H9 (cell line): ENCODE results near the gene GLYATL3. TPM values are rescaled to one million over a fixed set of nuclear protein-coding genes. Genes with fewer than 3 reads are reported as not detected.

Source experiments
- DNase-seq: peaks from one replicate; pipeline ENCODE4 v3.0.0-alpha.2; 2017
- H2AFZ ChIP-seq: one replicate; pipeline ENCODE4 v1.6.1; 2013; ENCODE audit warnings: mild to moderate bottlenecking, low read length, control low read depth, moderate library complexity
- H2AK5ac ChIP-seq: 2 replicates; pipeline ENCODE4 v1.6.1; 2013; ENCODE audit warnings: low read length, control low read depth, mixed read lengths; ENCODE audit not compliant: insufficient read length
- H2BK120ac ChIP-seq: one replicate; pipeline ENCODE4 v1.6.1; 2013; ENCODE audit warnings: low read depth, mild to moderate bottlenecking, low read length, control low read depth, inconsistent platforms; ENCODE audit not compliant: poor library complexity, severe bottlenecking
- H2BK12ac ChIP-seq: 2 replicates; pipeline ENCODE4 v1.6.1; 2013; ENCODE audit warnings: low read length, control low read depth, mixed read lengths, low read depth; ENCODE audit not compliant: insufficient read length
- H2BK15ac ChIP-seq: 2 replicates; pipeline ENCODE4 v1.6.1; 2013; ENCODE audit warnings: low read depth, low read length, control low read depth
- H2BK20ac ChIP-seq: one replicate; pipeline ENCODE4 v1.6.1; 2013; ENCODE audit warnings: low read depth, mild to moderate bottlenecking, low read length, control low read depth, inconsistent platforms; ENCODE audit not compliant: poor library complexity, severe bottlenecking
- H2BK5ac ChIP-seq: 2 replicates; pipeline ENCODE4 v1.6.1; 2013; ENCODE audit warnings: low read length, control low read depth, mixed read lengths; ENCODE audit not compliant: insufficient read length
- H3K14ac ChIP-seq: 2 replicates; pipeline ENCODE4 v1.6.1; 2013; ENCODE audit warnings: low read length, control low read depth; ENCODE audit not compliant: insufficient read depth
- H3K18ac ChIP-seq: 2 replicates; pipeline ENCODE4 v1.6.1; 2013; ENCODE audit warnings: low read depth, mild to moderate bottlenecking, mixed read lengths, low read length, control low read depth; ENCODE audit not compliant: insufficient read length
- H3K23ac ChIP-seq: 2 replicates; pipeline ENCODE4 v1.6.1; 2013; ENCODE audit warnings: low read length, control low read depth, mixed read lengths, low read depth; ENCODE audit not compliant: insufficient read length
- H3K23me2 ChIP-seq: 2 replicates; pipeline ENCODE4 v1.6.1; 2013; ENCODE audit warnings: low read depth, mild to moderate bottlenecking, mixed read lengths, low read length, control low read depth; ENCODE audit not compliant: insufficient read length, poor library complexity, severe bottlenecking
- H3K27ac ChIP-seq: 2 replicates; pipeline ENCODE4 v1.5.1; 2013; ENCODE audit warnings: low read length, control low read depth, mixed read lengths, low read depth; ENCODE audit not compliant: insufficient read length
- H3K27me3 ChIP-seq: 2 replicates; pipeline ENCODE4 v1.6.1; 2013; ENCODE audit warnings: low read length, control low read depth, inconsistent platforms; ENCODE audit not compliant: insufficient read depth
- H3K4ac ChIP-seq: 2 replicates; pipeline ENCODE4 v1.6.1; 2013; ENCODE audit warnings: low read depth, mild to moderate bottlenecking, control low read depth, inconsistent platforms, low read length, moderate library complexity
- H3K4me1 ChIP-seq: 2 replicates; pipeline ENCODE4 v1.6.1; 2013; ENCODE audit warnings: low read length, control low read depth, inconsistent platforms; ENCODE audit not compliant: insufficient read depth
- H3K4me2 ChIP-seq: 2 replicates; pipeline ENCODE4 v1.6.1; 2013; ENCODE audit warnings: low read length, control low read depth, mixed read lengths; ENCODE audit not compliant: insufficient read length, insufficient read depth
- H3K56ac ChIP-seq: 2 replicates; pipeline ENCODE4 v1.6.1; 2013; ENCODE audit warnings: low read depth, mild to moderate bottlenecking, mixed read lengths, low read length, control low read depth; ENCODE audit not compliant: insufficient read length
- H3K79me1 ChIP-seq: 2 replicates; pipeline ENCODE4 v1.6.1; 2013; ENCODE audit warnings: low read depth, mild to moderate bottlenecking, moderate library complexity, low read length, control low read depth, inconsistent platforms; ENCODE audit not compliant: insufficient read depth, poor library complexity, severe bottlenecking
- H3K79me2 ChIP-seq: 2 replicates; pipeline ENCODE4 v1.6.1; 2013; ENCODE audit warnings: low read length, control low read depth, inconsistent platforms; ENCODE audit not compliant: insufficient read depth
- H3K9ac ChIP-seq: 2 replicates; pipeline ENCODE4 v1.6.1; 2013; ENCODE audit warnings: low read length, control low read depth, mixed read lengths; ENCODE audit not compliant: insufficient read length; ENCODE audit errors: extremely low read depth
- H3K9me3 ChIP-seq: one replicate; pipeline ENCODE4 v1.6.1; 2013; ENCODE audit warnings: low read depth, low read length, inconsistent platforms; ENCODE audit not compliant: control insufficient read depth
- H3T11ph ChIP-seq: one replicate; pipeline ENCODE4 v1.6.1; 2013; ENCODE audit warnings: mild to moderate bottlenecking, low read length, control low read depth, inconsistent platforms
- H4K20me1 ChIP-seq: one replicate; pipeline ENCODE4 v1.6.1; 2013; ENCODE audit not compliant: control insufficient read depth, insufficient read length, insufficient read depth
- H4K5ac ChIP-seq: 2 replicates; pipeline ENCODE4 v1.6.1; 2013; ENCODE audit warnings: low read depth, mild to moderate bottlenecking, mixed read lengths, low read length, control low read depth; ENCODE audit not compliant: insufficient read length
- H4K8ac ChIP-seq: replicated peaks from 2 replicates; pipeline ENCODE4 v1.6.1; 2013; ENCODE audit warnings: low read length, control low read depth, mixed read lengths, low read depth; ENCODE audit not compliant: insufficient read length
- H4K91ac ChIP-seq: 2 replicates; pipeline ENCODE4 v1.6.1; 2013; ENCODE audit warnings: low read depth, mild to moderate bottlenecking, moderate library complexity, mixed read lengths, low read length, control low read depth; ENCODE audit not compliant: insufficient read length
- H3K27ac Mint-ChIP-seq, 3 experiments: 2 replicates in 2 of 3; 3 replicates in 1 of 3; pipeline ENCODE4 v1.8.0; 2020 to 2021; ENCODE audit warnings: mixed read lengths in 3 of 3, mild to moderate bottlenecking in 1 of 3, moderate library complexity in 1 of 3
- H3K27me3 Mint-ChIP-seq: 2 replicates; pipeline ENCODE4 v1.8.0; 2021; ENCODE audit warnings: low read depth, mild to moderate bottlenecking, moderate library complexity, mixed read lengths
- H3K36me3 Mint-ChIP-seq, 3 experiments: 2 replicates in 2 of 3; 3 replicates in 1 of 3; pipeline ENCODE4 v1.8.0; 2020 to 2021; ENCODE audit warnings: low read depth in 3 of 3, mixed read lengths in 3 of 3; ENCODE audit not compliant: insufficient read depth in 1 of 3
- H3K4me1 Mint-ChIP-seq, 2 experiments: 2 replicates each; pipeline ENCODE4 v1.8.0; 2020; ENCODE audit warnings: mixed read lengths in 2 of 2
- H3K4me3 Mint-ChIP-seq, 2 experiments: 2 replicates in 1 of 2; 3 replicates in 1 of 2; pipeline ENCODE4 v1.8.0; 2020 to 2021; ENCODE audit warnings: mild to moderate bottlenecking in 2 of 2, mixed read lengths in 2 of 2, moderate library complexity in 1 of 2
- H3K9me3 Mint-ChIP-seq, 2 experiments: 2 replicates in 1 of 2; 3 replicates in 1 of 2; pipeline ENCODE4 v1.8.0; 2020; ENCODE audit warnings: mild to moderate bottlenecking in 2 of 2, mixed read lengths in 2 of 2, moderate library complexity in 1 of 2
- WGBS: extraction: QIAGEN DNeasy Blood & Tissue Kit; methylation state at CpG from one replicate; pipeline ENCODE4 v1.1.7; 2013; ENCODE audit warnings: missing lambda C conversion rate, low lambda C conversion rate, mixed read lengths; ENCODE audit not compliant: insufficient read length; ENCODE audit errors: extremely low coverage; 5-methylcytosine and 5-hydroxymethylcytosine counted together
- total RNA-seq: library from RNA; stranded (reverse); gene quantifications from 2 replicates; pipeline ENCODE4 v1.2.1, GENCODE V29; 2021
- TF ChIP-seq, protein P1 (sequence below): fragments of 200-600 bp; sonication (generic); conservative IDR thresholded peaks from 3 replicates; pipeline ENCODE4 v1.8.0; 2021; ENCODE audit warnings: antibody characterized with exemption, mild to moderate bottlenecking

GLYATL3 gene
- total RNA-seq, 1 experiment from 2014 or later: not detected

DNA sequence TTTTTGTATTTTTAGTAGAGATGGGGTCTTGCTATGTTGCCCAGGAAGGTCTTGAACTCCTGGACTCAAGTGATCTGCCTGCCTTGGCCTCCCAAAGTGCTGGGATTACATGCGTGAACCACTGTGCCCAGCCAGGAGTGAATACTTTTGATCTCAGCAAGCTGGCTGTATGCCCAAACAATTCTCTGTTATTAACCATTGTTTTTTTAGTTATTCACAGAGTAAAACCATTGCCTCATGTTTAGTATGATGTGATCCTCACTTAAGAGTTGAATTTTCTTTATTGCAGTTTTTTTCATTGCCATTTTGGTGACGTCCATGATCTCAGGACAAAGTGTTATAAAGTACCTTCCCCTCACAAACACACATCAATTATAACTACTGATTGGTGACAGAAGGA is 65.5 kb downstream of the GLYATL3 start:
- Histone ChIP-seq H4K8ac (no peak overlapping the region), H3K27ac (no peak overlapping the region), H3K23me2 (no peaks in the 10 kb centered on the region), H3K4ac (no peak overlapping the region), H4K20me1 (no peaks in the 10 kb centered on the region), H3K79me1 (no peaks in the 10 kb centered on the region), H3K4me1 (no peaks in the 10 kb centered on the region), H3K9ac (no peak overlapping the region), H4K91ac (no peak overlapping the region), H3K18ac (no peak overlapping the region), H2BK20ac (no peak overlapping the region), H2BK12ac (no peak overlapping the region), H3K4me2 (no peak overlapping the region), H2AFZ (no peak overlapping the region), H3T11ph (no peak overlapping the region), H3K23ac (no peak overlapping the region), H2AK5ac (no peak overlapping the region), H3K9me3 (no peaks in the 10 kb centered on the region), H3K56ac (no peak overlapping the region), H3K14ac (no peak overlapping the region), H2BK120ac (no peak overlapping the region), H2BK5ac (no peak overlapping the region), H2BK15ac (no peak overlapping the region), H3K27me3 (no peaks in the 10 kb centered on the region), H3K79me2 (no peaks in the 10 kb centered on the region), H4K5ac (no peak overlapping the region)
- Mint-ChIP-seq H3K27ac (no peak overlapping the region), H3K4me3 (no peak overlapping the region), H3K9me3 (peaks cover 6 to 9% of the 10 kb centered on the region in 2 experiments; a peak in 4 of 5 replicates), H3K27me3 (peaks cover 57% of the 10 kb centered on the region), H3K4me1 (peaks cover 5 to 6% of the 10 kb centered on the region in 2 experiments), H3K36me3 (peaks cover 6 to 19% (median 9%) of the 10 kb centered on the region in 3 experiments; a peak in 6 of 7 replicates)
- no peak for DNase-seq
- whole genome bisulfite sequencing: no CpG with 5 or more reads among the region's 2 CpGs
- TF ChIP-seq, protein P1, sequence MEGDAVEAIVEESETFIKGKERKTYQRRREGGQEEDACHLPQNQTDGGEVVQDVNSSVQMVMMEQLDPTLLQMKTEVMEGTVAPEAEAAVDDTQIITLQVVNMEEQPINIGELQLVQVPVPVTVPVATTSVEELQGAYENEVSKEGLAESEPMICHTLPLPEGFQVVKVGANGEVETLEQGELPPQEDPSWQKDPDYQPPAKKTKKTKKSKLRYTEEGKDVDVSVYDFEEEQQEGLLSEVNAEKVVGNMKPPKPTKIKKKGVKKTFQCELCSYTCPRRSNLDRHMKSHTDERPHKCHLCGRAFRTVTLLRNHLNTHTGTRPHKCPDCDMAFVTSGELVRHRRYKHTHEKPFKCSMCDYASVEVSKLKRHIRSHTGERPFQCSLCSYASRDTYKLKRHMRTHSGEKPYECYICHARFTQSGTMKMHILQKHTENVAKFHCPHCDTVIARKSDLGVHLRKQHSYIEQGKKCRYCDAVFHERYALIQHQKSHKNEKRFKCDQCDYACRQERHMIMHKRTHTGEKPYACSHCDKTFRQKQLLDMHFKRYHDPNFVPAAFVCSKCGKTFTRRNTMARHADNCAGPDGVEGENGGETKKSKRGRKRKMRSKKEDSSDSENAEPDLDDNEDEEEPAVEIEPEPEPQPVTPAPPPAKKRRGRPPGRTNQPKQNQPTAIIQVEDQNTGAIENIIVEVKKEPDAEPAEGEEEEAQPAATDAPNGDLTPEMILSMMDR: no peak
